ENCODE measurements around the gene CDC45. TPM values are rescaled to one million over a fixed set of nuclear protein-coding genes. Genes with fewer than 3 reads are reported as not detected.
"Not testable (repeated sequence)": the region's sequence is repeated elsewhere in the genome, so short reads cannot be mapped to it uniquely, and the experiment has no call there.

Gene CDC45
- polyA plus RNA-seq, 2 donors = 9.6 to 12.1 TPM

- Histone ChIP-seq H3K9me3 (ENCODE audit: control insufficient read depth in 2 of 2, insufficient read depth in 1 of 2, low read depth in 1 of 2, low read length in 1 of 2) (no peaks in the 10 kb centered on the region), H3K36me3 (ENCODE audit: control insufficient read depth in 2 of 2, insufficient read depth in 2 of 2, low read length in 1 of 2) (no peaks in the 10 kb centered on the region), H3K27ac (ENCODE audit: low read depth in 2 of 2, low read length in 1 of 2) (no peak overlapping the region), H3K27me3 (ENCODE audit: control insufficient read depth in 1 of 2, insufficient read depth in 2 of 2, low read length in 2 of 2) (no peaks in the 10 kb centered on the region), H3K4me3 (ENCODE audit: low read depth in 1 of 2, low read length in 2 of 2) (no peak overlapping the region), H3K4me1 (ENCODE audit: control insufficient read depth in 2 of 2, insufficient read depth in 2 of 2, low read length in 1 of 2) (peaks cover 2 to 9% of the 10 kb centered on the region in 2 donors)
- 92% methylated on average over 8 of the region's 8 CpGs for WGBS, 2 donors
These were observed 67.9 kb downstream of the CDC45 start for GRCh38 chr22:19547620-19548019.

- not testable (repeated sequence) for H3K4me1 ChIP-seq (ENCODE audit: control insufficient read depth in 2 of 2, insufficient read depth in 2 of 2, low read length in 1 of 2); H3K4me3 ChIP-seq (ENCODE audit: low read depth in 1 of 2, low read length in 2 of 2); H3K36me3 ChIP-seq (ENCODE audit: control insufficient read depth in 2 of 2, insufficient read depth in 2 of 2, low read length in 1 of 2); H3K27me3 ChIP-seq (ENCODE audit: control insufficient read depth in 1 of 2, insufficient read depth in 2 of 2, low read length in 2 of 2); H3K27ac ChIP-seq (ENCODE audit: low read depth in 2 of 2, low read length in 1 of 2); H3K9me3 ChIP-seq (ENCODE audit: control insufficient read depth in 2 of 2, insufficient read depth in 1 of 2, low read depth in 1 of 2, low read length in 1 of 2)
- 93 to 95% methylated on average over 5 of the region's 5 CpGs for WGBS, 2 donors
These were observed 68.7 kb downstream of the CDC45 start for GRCh38 chr22:19548427-19548826.

GRCh38 chr22:19548964-19549363, 69.2 kb downstream of the CDC45 start:
- Histone ChIP-seq H3K27ac (ENCODE audit: low read depth in 2 of 2, low read length in 1 of 2) (no peak overlapping the region), H3K9me3 (ENCODE audit: control insufficient read depth in 2 of 2, insufficient read depth in 1 of 2, low read depth in 1 of 2, low read length in 1 of 2) (no peaks in the 10 kb centered on the region), H3K27me3 (ENCODE audit: control insufficient read depth in 1 of 2, insufficient read depth in 2 of 2, low read length in 2 of 2) (no peaks in the 10 kb centered on the region), H3K4me3 (ENCODE audit: low read depth in 1 of 2, low read length in 2 of 2) (no peak overlapping the region), H3K4me1 (ENCODE audit: control insufficient read depth in 2 of 2, insufficient read depth in 2 of 2, low read length in 1 of 2) (peaks cover 2 to 7% of the 10 kb centered on the region in 2 donors), H3K36me3 (ENCODE audit: control insufficient read depth in 2 of 2, insufficient read depth in 2 of 2, low read length in 1 of 2) (no peaks in the 10 kb centered on the region)
- 84 to 85% methylated on average over 2 of the region's 2 CpGs for WGBS, 2 donors

- H3K4me1 ChIP-seq (ENCODE audit: control insufficient read depth in 2 of 2, insufficient read depth in 2 of 2, low read length in 1 of 2) = peaks cover 0 to 2% of the 10 kb centered on the region in 2 donors
- no peak overlapping the region for H3K4me3 ChIP-seq (ENCODE audit: low read depth in 1 of 2, low read length in 2 of 2)
- no peaks in the 10 kb centered on the region for H3K36me3 ChIP-seq (ENCODE audit: control insufficient read depth in 2 of 2, insufficient read depth in 2 of 2, low read length in 1 of 2)
- 78 to 84% methylated on average over 7 of the region's 7 CpGs for WGBS, 2 donors
- H3K27me3 ChIP-seq (ENCODE audit: control insufficient read depth in 1 of 2, insufficient read depth in 2 of 2, low read length in 2 of 2) = no peaks in the 10 kb centered on the region
- no peaks in the 10 kb centered on the region for H3K9me3 ChIP-seq (ENCODE audit: control insufficient read depth in 2 of 2, insufficient read depth in 1 of 2, low read depth in 1 of 2, low read length in 1 of 2)
- no peak overlapping the region for H3K27ac ChIP-seq (ENCODE audit: low read depth in 2 of 2, low read length in 1 of 2)
These were observed 69.7 kb downstream of the CDC45 start for GRCh38 chr22:19549428-19549827.

- no peaks in the 10 kb centered on the region for H3K4me1 ChIP-seq (ENCODE audit: control insufficient read depth in 2 of 2, insufficient read depth in 2 of 2, low read length in 1 of 2)
- 80 to 84% methylated on average over 7 of the region's 7 CpGs for WGBS, 2 donors
- H3K4me3 ChIP-seq (ENCODE audit: low read depth in 1 of 2, low read length in 2 of 2) = no peak overlapping the region
- no peaks in the 10 kb centered on the region for H3K9me3 ChIP-seq (ENCODE audit: control insufficient read depth in 2 of 2, insufficient read depth in 1 of 2, low read depth in 1 of 2, low read length in 1 of 2)
- no peaks in the 10 kb centered on the region for H3K36me3 ChIP-seq (ENCODE audit: control insufficient read depth in 2 of 2, insufficient read depth in 2 of 2, low read length in 1 of 2)
- H3K27ac ChIP-seq (ENCODE audit: low read depth in 2 of 2, low read length in 1 of 2) = no peak overlapping the region
- H3K27me3 ChIP-seq (ENCODE audit: control insufficient read depth in 1 of 2, insufficient read depth in 2 of 2, low read length in 2 of 2) = no peaks in the 10 kb centered on the region
These were observed 70.7 kb downstream of the CDC45 start for GRCh38 chr22:19550382-19550781.

GRCh38 chr22:19553201-19553600, 73.5 kb downstream of the CDC45 start:
- Histone ChIP-seq H3K4me1 (ENCODE audit: control insufficient read depth in 2 of 2, insufficient read depth in 2 of 2, low read length in 1 of 2) (no peaks in the 10 kb centered on the region), H3K27ac (ENCODE audit: low read depth in 2 of 2, low read length in 1 of 2) (no peak overlapping the region), H3K9me3 (ENCODE audit: control insufficient read depth in 2 of 2, insufficient read depth in 1 of 2, low read depth in 1 of 2, low read length in 1 of 2) (no peaks in the 10 kb centered on the region), H3K36me3 (ENCODE audit: control insufficient read depth in 2 of 2, insufficient read depth in 2 of 2, low read length in 1 of 2) (no peaks in the 10 kb centered on the region), H3K4me3 (ENCODE audit: low read depth in 1 of 2, low read length in 2 of 2) (no peak overlapping the region), H3K27me3 (ENCODE audit: control insufficient read depth in 1 of 2, insufficient read depth in 2 of 2, low read length in 2 of 2) (no peaks in the 10 kb centered on the region)
- 85 to 90% methylated on average over 2 of the region's 2 CpGs for WGBS, 2 donors

- WGBS, 2 donors = 73% methylated on average over 12 of the region's 12 CpGs
- no peak overlapping the region for H3K27ac ChIP-seq (ENCODE audit: low read depth in 2 of 2, low read length in 1 of 2)
- H3K4me1 ChIP-seq (ENCODE audit: control insufficient read depth in 2 of 2, insufficient read depth in 2 of 2, low read length in 1 of 2) = peaks cover 0 to 2% of the 10 kb centered on the region in 2 donors
- no peaks in the 10 kb centered on the region for H3K27me3 ChIP-seq (ENCODE audit: control insufficient read depth in 1 of 2, insufficient read depth in 2 of 2, low read length in 2 of 2)
- no peak overlapping the region for H3K4me3 ChIP-seq (ENCODE audit: low read depth in 1 of 2, low read length in 2 of 2)
- no peaks in the 10 kb centered on the region for H3K9me3 ChIP-seq (ENCODE audit: control insufficient read depth in 2 of 2, insufficient read depth in 1 of 2, low read depth in 1 of 2, low read length in 1 of 2)
- H3K36me3 ChIP-seq (ENCODE audit: control insufficient read depth in 2 of 2, insufficient read depth in 2 of 2, low read length in 1 of 2) = no peaks in the 10 kb centered on the region
These were observed 75.2 kb downstream of the CDC45 start for GRCh38 chr22:19554834-19555404.

- WGBS, 2 donors = 80 to 82% methylated on average over 6 of the region's 6 CpGs
- H3K4me1 ChIP-seq (ENCODE audit: control insufficient read depth in 2 of 2, insufficient read depth in 2 of 2, low read length in 1 of 2) = peaks cover 0 to 2% of the 10 kb centered on the region in 2 donors
- H3K4me3 ChIP-seq (ENCODE audit: low read depth in 1 of 2, low read length in 2 of 2) = no peak overlapping the region
- no peaks in the 10 kb centered on the region for H3K36me3 ChIP-seq (ENCODE audit: control insufficient read depth in 2 of 2, insufficient read depth in 2 of 2, low read length in 1 of 2)
- no peak overlapping the region for H3K27ac ChIP-seq (ENCODE audit: low read depth in 2 of 2, low read length in 1 of 2)
- no peaks in the 10 kb centered on the region for H3K27me3 ChIP-seq (ENCODE audit: control insufficient read depth in 1 of 2, insufficient read depth in 2 of 2, low read length in 2 of 2)
- H3K9me3 ChIP-seq (ENCODE audit: control insufficient read depth in 2 of 2, insufficient read depth in 1 of 2, low read depth in 1 of 2, low read length in 1 of 2) = no peaks in the 10 kb centered on the region
These were observed 75.9 kb downstream of the CDC45 start for GRCh38 chr22:19555651-19556050.

GRCh38 chr22:19556963-19557545, 77.3 kb downstream of the CDC45 start:
- Histone ChIP-seq H3K27ac (ENCODE audit: low read depth in 2 of 2, low read length in 1 of 2) (no peak overlapping the region), H3K36me3 (ENCODE audit: control insufficient read depth in 2 of 2, insufficient read depth in 2 of 2, low read length in 1 of 2) (no peaks in the 10 kb centered on the region), H3K9me3 (ENCODE audit: control insufficient read depth in 2 of 2, insufficient read depth in 1 of 2, low read depth in 1 of 2, low read length in 1 of 2) (no peaks in the 10 kb centered on the region), H3K27me3 (ENCODE audit: control insufficient read depth in 1 of 2, insufficient read depth in 2 of 2, low read length in 2 of 2) (no peaks in the 10 kb centered on the region), H3K4me1 (ENCODE audit: control insufficient read depth in 2 of 2, insufficient read depth in 2 of 2, low read length in 1 of 2) (peaks cover 0 to 2% of the 10 kb centered on the region in 2 donors), H3K4me3 (ENCODE audit: low read depth in 1 of 2, low read length in 2 of 2) (no peak overlapping the region)
- 91 to 92% methylated on average over 10 of the region's 10 CpGs for WGBS, 2 donors

- Histone ChIP-seq H3K9me3 (ENCODE audit: control insufficient read depth in 2 of 2, insufficient read depth in 1 of 2, low read depth in 1 of 2, low read length in 1 of 2) (no peaks in the 10 kb centered on the region), H3K4me3 (ENCODE audit: low read depth in 1 of 2, low read length in 2 of 2) (no peak overlapping the region), H3K27ac (ENCODE audit: low read depth in 2 of 2, low read length in 1 of 2) (no peak overlapping the region), H3K36me3 (ENCODE audit: control insufficient read depth in 2 of 2, insufficient read depth in 2 of 2, low read length in 1 of 2) (no peaks in the 10 kb centered on the region), H3K4me1 (ENCODE audit: control insufficient read depth in 2 of 2, insufficient read depth in 2 of 2, low read length in 1 of 2) (peaks cover 0 to 2% of the 10 kb centered on the region in 2 donors), H3K27me3 (ENCODE audit: control insufficient read depth in 1 of 2, insufficient read depth in 2 of 2, low read length in 2 of 2) (no peaks in the 10 kb centered on the region)
- WGBS, 2 donors = 54 to 77% methylated on average over 9 of the region's 9 CpGs
These were observed 79.6 kb downstream of the CDC45 start for GRCh38 chr22:19559324-19559811.

Measured in esophagus (tissue), 2 donors.